ENCODE measurements around the gene MCL1. TPM values are rescaled to one million over a fixed set of nuclear protein-coding genes. Genes with fewer than 3 reads are reported as not detected.
A peak's percentile ranks its signal among the peaks of the same experiment; 100 is the strongest.

The MCL1 gene
- total RNA-seq, 4 donors from 2014 or later: 505 to 845 (median 657) TPM

- ATAC-seq (ENCODE audit: low FRiP score) (peak; percentile 53), DNase-seq (ENCODE audit: low spot score) (no peak)
- no peak for TF ChIP-seq CTCF (IDR thresholded peaks at IDR 0.05)
These were observed 50.4 kb downstream of the MCL1 start for GRCh38 chr1:150529017-150529416.

GRCh38 chr1:150528196-150528595 is 51.2 kb downstream of the MCL1 start:
- no peak for TF ChIP-seq CTCF (IDR thresholded peaks at IDR 0.05)
- no peak for DNase-seq (ENCODE audit: low spot score)
- no peak for ATAC-seq (ENCODE audit: low FRiP score)

GRCh38 chr1:150525348-150525747 is 54.1 kb downstream of the MCL1 start:
- ATAC-seq (ENCODE audit: low FRiP score) (no peak), DNase-seq (ENCODE audit: low spot score) (no peak)
- no peak for TF ChIP-seq CTCF (IDR thresholded peaks at IDR 0.05)

Small RNA genes lying within 50 kb of the gene (small RNA-seq; reads per million reads assigned to genes)
- gene MIR4257 (not detected), gene RF00015 (not detected), gene RF00561 (not detected), gene RN7SL473P (not detected), gene RN7SL600P (not detected)

Other genes starting within 250 kb of the MCL1 start
- gene RPRD2, start 215.5 kb downstream of the MCL1 start, total RNA-seq: 10 to 100 TPM; 14.5 to 19.9 (median 16.3) TPM
- 10 to 100 TPM in 2 of 4 donors, 1 to 10 TPM in 2; 7.0 to 10.9 (median 10.0) TPM for gene TARS2, start 92.2 kb downstream of the MCL1 start, total RNA-seq
- gene ECM1, start 71.5 kb downstream of the MCL1 start, total RNA-seq: 10 to 100 TPM; 10.8 to 24.8 (median 18.5) TPM
- gene FALEC, start 63.9 kb downstream of the MCL1 start, total RNA-seq: not detected
- gene ADAMTSL4, start 30.2 kb downstream of the MCL1 start, total RNA-seq: 10 to 100 TPM; 33.7 to 46.6 (median 39.9) TPM
- gene ENSA, start 50.0 kb upstream of the MCL1 start, total RNA-seq: 100 to 1,000 TPM; 115 to 179 (median 155) TPM
- gene GOLPH3L, start 117.5 kb upstream of the MCL1 start, total RNA-seq: 10 to 100 TPM; 12.4 to 19.5 (median 17.9) TPM
- gene HORMAD1, start 141.3 kb upstream of the MCL1 start, total RNA-seq: 1 to 10 TPM in 1 of 4 donors, under 1 TPM in 1, not detected in 2; 0.46 to 2.0 TPM
- gene CTSS, start 186.2 kb upstream of the MCL1 start, total RNA-seq: 100 to 1,000 TPM in 3 of 4 donors, 10 to 100 TPM in 1; 95.7 to 310 (median 139) TPM
- 10 to 100 TPM; 41.2 to 74.5 (median 59.6) TPM for gene CTSK, start 228.7 kb upstream of the MCL1 start, total RNA-seq